Kidney capillary endothelial cell (primary cell): Measurements from ENCODE around the gene SLC2A10.
"Not testable (repeated sequence)": the region's sequence is repeated elsewhere in the genome, so short reads cannot be mapped to it uniquely, and the experiment has no call there.

Experiments used
- DNase-seq: peaks from one replicate; pipeline ENCODE4 v3.0.0-alpha.2; 2018; ENCODE audit warnings: low spot score

SLC2A10 gene

GRCh38 chr20:46709459-46710152 is at the start of gene SLC2A10:
SLC2A10 (plus strand) TSS chr20:46709649; CDS start chr20:46709737, 88 bp downstream.
- peak; percentile 33 for DNase-seq

- DNase-seq = no peak
Observed at GRCh38 chr20:46660487-46660886, 49.0 kb upstream of the SLC2A10 start.

DNA sequence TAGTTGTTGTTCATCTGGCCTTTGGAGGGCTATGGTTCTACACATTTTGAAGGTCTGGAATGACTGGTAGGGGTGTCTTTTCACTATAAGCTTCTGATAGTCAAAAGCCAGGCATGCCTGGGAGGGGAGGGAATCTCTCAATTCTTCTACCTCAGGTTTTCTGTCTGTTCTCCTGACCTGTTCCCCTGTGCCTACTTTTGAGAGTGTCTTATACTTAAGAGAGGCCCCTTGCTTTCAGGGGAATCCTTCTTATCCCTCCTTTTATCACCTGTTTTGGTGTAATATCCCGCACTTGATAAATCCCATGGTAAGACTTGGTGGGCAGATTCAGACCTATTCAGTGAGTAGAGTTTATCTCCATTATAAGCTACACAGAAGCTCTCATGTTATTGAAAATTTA is 47.8 kb upstream of the SLC2A10 start:
- DNase-seq = no peak

- no peak for DNase-seq
Observed at GRCh38 chr20:46663531-46663930, 45.9 kb upstream of the SLC2A10 start.

DNA sequence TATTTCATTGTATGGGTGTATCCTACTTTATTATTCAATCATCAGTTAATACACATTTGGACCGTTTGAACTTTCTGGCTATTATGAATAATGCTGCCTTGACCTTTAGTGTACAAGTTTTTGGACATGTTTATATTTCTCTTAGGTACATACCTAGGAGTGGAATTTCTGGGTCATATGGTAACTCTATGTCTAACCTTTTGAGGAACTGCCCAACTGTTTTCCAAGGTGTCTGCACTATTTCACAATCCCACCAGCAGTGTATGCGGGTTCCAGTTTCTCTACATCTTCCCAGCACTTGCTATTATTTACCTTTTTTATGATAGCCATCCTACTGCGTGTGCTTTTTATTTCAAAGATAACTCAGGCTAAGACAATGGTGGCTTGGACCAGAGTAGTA is 43.8 kb upstream of the SLC2A10 start:
- DNase-seq = no peak

DNA sequence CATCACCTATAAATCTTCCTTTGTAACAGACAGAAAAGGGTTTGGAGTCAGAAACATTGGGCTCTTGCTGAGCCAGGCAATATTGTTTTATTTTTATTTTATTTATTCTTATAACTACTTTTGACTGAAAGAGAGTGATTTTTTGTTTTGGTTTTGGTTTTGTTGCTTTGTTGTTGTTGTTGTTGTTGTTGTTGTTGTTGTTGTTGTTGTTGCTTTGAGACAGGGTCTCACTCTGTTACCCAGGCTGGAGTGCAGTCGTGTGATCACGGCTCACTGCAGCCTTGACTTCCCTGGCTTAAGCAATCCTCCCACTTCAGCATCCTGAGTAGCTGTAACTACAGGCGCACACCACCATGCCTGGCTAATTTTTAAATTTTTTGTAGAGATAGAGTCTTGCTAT is 43.1 kb upstream of the SLC2A10 start:
- no peak for DNase-seq

DNA sequence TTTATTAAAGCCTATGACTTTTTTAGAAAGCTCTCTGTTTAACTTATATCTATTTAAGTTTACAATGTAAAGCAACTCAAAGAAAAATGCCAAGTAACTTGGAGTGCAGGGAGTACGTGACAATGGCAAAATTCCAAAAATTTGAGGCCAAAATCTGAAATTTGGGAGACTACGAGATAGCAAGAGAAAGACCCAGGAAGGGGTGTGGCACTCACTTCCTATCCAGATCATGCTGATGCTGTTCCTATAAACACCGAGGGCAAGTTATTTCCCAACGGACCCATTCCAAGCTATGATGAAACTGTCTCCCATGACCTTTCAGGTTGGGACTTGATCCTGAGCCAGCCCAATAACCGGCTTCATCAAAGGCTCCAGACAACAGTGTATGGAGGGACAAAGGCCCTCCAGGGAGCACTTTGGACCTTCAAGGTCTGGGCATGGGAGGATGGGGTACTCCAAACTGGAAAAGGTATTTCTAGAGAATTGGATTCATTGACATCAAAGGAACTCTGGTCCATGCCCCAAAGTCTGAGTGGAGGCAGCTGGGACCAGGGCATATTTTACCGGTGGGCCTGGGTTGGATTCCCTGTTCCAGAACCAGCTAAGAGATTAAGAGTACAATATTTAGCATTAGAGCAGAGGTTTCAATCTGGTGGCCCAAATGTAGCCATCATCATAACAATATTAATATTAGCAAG is 42.5 kb upstream of the SLC2A10 start:
- DNase-seq = no peak

DNA sequence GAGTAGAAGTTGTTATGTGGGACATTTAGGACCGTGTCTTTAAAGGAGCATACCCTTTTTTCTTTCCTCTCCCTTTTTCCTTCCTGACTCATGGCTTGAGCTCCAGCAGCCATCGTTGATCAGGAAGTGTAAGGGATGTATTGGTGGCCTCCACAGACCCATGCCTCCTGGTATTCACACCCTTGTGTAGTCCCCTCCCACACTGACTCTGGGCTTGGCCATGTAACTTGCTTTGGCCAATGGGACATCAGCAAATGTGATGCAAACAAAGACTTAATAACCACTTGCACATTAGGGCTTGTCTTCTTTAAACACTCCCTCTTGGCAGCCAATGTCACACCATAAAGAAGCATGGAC is 39.2 kb upstream of the SLC2A10 start:
- no peak for DNase-seq

DNA sequence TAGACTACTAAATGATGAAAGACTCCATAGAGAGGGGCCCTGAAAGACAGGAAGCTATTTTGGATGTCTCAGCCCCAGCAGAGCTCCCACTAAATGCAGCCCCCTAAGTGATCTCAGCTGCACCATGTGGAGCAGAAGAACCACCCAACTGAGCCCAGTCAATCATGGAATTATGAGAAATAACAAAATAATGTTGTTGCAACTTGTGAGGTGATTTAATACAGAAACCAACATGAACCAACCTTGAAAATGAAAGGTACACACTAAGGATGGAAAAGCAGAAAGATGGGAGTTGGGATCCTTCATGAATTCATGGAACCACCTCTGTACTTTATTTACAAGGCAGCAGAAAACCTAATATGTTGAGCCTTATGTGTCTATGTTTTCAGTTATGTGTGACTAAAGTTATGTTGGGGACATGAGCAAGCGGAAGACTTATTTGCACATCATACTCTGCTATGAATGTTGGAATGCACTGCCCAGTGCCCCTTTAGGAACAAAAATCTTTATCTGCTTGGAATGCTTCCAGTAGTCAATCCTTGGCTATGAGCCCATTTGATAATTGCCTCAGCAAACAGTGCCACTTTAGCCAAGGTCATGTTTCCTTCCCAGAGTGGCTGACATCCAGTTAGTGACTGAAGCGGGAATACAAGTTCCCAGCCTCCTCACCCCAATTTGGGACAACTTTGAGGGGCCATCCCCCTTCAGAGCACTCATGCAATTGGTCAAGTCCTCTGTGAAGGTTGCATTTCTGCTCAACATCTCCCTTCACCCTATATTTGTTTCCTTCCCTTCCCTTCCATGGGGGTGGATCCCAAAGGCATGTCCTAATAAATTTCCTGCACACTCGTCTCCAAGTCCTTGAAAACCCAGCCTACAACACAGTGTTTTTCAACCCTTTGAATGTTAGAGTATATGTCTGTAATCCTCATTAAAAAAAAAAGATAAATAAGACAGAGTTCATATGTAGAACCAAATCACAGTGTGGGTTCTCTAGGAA is 38.6 kb upstream of the SLC2A10 start:
- DNase-seq = no peak

DNA sequence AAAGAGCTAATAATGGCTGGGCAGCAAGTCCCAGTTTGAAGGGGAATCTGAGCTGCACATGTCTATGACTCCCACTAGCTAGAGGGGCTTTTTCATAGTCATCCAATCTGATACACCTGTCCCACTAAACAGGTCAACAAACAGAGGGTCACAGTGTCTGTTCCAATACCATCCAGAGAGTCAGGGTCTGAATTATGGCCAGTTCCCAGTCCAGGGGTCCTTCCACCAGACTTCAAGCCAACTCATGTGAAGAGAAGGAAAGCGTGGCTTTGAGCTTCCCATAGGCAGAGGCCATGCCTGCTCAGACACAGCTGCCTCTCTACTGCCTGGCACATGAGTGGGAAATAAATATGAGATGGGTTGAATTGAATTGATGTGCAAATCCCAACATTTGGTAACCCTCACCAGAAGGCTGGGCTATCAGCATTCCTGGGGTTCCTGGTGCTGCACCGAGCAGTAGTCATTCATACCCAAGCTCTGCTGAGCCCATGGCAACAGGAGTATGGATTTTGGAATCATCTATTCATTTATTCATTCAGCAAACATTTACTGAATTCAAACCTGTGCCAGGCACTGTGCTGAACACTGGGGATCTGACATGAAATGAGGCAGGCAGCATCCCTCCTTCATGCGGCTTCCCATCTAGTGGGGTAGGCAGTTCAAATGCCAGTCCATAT is 37.4 kb upstream of the SLC2A10 start:
- no peak for DNase-seq

DNA sequence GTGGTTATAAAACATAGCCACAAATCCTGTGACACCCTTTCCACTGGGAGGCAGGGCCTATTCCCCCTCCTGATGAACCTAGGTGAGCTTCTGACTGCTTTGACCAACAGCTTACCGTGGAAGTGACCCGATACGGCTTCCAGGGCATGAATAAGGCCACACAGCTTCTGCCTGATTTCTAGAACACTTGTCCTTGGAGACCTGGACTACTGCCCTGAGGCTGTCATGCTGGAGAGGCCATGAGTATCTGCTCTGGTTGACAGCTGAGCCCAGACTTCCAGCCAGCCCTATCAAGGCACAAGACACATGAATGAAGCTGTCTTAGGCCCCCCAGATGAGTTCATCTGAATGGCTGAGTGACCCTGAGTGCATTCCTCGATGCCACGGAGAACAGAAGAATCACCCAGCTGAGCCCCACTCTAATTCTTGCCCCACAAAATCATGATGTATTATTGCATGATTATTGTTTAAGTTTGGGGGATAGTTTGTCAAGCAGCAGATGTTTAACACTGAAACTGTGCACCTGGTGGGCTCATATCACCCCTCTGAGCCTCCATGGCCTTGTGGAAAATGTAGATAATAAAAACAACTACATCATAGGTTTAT is 36.8 kb upstream of the SLC2A10 start:
- DNase-seq = no peak

DNA sequence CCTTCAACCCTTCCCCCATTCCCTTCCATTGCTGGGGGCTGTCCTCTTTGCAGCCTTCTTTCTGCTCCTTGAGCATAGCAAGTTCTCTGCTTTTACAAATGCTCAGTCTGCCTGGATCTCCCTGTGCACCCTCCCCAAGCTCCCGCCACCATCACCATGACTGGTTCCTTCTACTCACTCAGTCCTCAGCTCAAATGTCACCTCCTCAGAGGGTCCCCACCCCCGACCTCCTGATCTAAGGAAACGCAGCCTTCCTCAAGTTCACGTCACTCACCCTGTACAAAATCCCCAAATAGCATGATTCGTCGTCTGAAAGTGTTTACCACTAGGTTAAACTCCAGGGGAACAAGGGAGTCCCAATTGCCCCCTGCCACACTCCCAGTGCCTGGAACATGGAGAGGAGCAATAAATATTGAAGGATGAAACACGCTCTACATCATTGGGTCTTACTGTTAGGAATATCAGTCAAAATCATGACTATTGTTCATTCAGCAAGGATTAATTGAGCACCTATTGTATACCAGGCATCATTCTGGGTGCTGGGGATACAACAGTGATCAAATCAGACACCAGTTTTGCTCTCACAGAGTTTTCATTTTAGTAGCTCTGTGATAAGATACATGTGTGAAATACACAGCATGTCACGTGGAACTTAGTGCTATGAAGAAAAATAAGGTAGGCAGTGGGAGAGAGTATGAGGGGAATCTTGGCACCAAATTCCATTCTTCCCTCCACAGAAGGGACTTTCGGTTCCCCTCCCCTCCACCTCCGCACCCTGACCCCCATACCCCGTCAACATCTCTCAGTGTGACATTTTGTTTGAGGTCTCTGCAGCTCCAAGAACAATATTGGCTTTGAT is 35.8 kb upstream of the SLC2A10 start:
- no peak for DNase-seq

DNA sequence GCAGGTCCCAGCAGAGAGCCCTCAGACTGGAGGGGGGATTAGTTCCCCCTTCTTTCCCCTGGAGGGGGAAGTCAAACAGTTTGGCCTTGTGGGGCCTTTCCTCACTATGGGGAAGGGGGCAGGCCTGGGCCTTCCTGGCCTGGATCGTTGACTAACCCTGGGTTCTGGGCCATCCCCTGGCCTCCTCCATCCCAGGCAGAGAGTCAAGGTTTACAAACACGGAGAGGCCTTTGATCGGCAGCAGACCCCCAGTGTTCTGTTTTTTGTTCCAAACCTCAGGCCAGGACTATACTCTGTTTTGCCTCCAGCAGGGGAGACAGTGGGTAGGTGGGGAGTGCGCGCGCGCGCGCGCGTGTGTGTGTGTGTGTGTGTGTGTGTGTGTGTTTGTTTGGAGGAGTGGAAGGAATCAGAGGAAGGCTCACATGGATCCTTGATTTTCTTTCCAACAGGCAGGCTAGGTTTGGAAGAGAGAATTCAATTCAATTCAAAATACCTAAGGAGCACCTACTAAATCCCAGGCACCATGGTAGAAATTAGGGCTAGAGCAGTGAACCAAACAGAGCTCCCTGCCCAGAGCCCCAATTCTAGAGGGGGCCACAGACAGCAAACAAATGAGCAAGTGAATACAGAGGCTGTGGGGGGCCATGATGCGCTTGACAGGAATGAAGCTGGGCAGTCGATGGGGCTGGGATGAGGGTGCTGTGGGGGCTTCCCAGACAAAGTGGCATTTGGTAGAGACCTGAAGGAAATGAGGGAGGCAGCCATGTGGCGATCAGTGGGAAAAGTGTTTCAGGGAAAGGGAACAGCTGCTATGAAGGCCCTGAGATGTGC is 35.0 kb upstream of the SLC2A10 start:
- no peak for DNase-seq

DNA sequence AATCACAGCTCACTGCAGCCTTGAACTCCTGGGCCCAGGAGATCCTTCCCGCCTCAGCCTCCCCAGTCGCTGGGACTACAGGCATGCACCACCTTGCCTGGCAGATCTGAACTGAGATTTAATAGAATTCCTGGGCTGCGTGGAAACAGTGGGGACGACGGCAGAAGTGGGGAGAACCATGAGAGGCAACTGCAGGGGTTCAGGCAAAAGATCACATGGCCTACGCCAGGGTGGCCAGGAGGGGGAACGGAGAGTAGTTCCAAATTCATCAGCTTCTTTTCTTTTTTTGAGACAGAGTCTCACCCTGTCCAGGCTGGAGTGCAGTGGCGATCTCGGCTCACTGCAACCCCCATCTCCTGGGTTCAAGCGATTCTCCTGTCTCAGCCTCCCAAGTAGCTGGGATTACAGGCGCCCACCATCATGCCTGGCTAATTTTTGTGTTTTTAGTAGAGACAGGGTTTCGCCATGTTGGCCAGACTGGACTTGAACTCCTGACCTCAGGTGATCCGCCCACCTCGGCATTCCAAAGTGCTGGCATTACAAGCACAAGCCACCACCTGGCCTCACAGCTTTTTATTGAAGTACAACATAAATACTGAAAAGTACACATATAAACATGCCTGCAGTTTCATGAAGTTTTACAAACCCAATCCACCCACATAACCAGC is 32.7 kb upstream of the SLC2A10 start:
- not testable (repeated sequence) for DNase-seq

- DNase-seq = no peak
Observed at GRCh38 chr20:46677608-46678007, 31.8 kb upstream of the SLC2A10 start.

- no peak for DNase-seq
Observed at GRCh38 chr20:46678516-46678915, 30.9 kb upstream of the SLC2A10 start.

DNA sequence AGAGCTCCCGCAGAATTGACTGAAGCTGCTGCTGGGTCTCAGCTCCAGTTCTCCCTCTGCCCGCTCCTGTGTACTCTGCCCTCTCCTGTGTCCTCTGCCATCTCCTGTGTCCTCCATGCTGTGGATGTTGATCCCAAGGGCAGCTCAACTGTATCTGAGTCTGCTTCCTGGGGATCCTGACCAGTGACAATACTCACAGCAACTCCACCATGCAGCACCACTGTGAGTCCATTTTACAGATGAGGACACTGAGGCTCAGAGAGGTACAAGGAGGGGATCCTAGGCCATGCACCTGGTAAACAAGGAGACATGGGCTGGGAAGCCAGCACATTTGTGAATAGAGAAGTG is 28.8 kb upstream of the SLC2A10 start:
- no peak for DNase-seq

DNA sequence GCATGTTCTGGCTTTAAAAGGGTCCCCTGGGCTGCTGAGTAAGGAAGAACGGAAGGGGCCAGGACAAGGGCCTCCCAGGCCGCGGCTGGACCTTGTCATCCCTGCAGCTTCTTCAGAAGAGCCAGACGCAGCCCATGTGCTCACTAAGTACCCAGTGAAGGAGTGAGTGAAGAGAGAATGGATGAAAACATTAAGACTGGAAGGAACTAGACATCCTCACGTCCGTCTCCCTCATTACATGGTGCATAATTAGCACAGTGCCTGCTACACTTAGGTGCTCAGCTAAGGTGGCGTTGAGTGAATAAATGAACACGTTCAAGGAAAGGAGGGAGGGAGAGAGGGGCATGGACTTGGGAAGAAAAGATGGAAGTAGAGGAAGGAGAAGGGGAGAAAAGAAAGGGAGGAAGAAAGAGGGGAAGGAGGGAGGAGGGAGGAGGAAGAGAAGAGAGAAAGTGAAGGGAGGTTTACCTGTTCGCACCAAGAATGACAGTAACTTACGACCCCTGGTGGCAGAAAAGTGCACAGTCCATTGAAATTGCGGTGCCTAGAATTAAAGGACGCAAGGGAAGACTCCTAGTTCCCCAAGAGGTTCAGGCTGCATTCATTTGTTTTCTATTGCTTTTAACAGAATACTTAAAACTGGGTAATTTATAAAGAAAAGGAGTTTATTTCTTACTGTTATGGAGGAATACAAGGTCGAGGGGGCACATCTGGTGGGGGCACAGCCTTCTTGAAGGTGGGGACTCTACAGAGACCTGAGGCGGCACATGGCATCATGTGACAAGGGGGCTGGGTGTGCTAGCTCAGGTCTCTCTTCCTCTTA is 28.2 kb upstream of the SLC2A10 start:
- DNase-seq = peak; percentile 33
